Measurements from ENCODE around the gene ZNF280B. TPM values are rescaled to one million over a fixed set of nuclear protein-coding genes. Genes with fewer than 3 reads are reported as not detected.

The ZNF280B gene
- total and polyA plus RNA-seq, 3 experiments from 2014 or later, result 2.9 to 3.2 (median 3.0) TPM

DNA sequence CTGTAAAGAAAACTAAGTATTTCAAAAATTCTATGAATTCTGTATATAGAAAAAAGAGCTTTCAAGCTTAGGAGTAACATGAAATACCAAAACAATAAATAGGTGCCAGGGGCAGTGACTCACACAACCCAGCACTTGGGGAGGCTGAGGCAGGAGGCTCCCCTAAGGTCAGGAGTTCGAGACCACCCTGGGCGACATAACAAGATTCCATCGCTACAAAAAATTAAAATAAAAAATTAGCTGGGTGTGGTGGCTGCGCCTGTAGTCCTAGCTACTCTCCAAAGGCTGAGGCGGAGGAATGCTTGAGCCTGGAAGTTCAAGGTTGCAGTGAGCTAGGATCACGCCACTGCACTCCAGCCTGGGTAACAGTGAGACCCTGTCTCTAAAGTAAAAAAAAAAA, 21.5 kb downstream of the ZNF280B start:
- Mint-ChIP-seq H3K27me3 (no peaks in the 10 kb centered on the region), H3K4me3 (no peak overlapping the region), H3K4me1 (no peaks in the 10 kb centered on the region), H3K36me3 (peaks cover 5 to 40% (median 20%) of the 10 kb centered on the region in 3 donors), H3K9me3 (no peaks in the 10 kb centered on the region), H3K27ac (no peak overlapping the region)
- CTCF ChIA-PET, result no interaction called here
- DNase-seq, result no peak
- POLR2A ChIA-PET, result no interaction called here
- no peaks in the 10 kb centered on the region for H3K9me3 ChIP-seq (ENCODE audit: low read length)
- peaks cover 7% of the 10 kb centered on the region for H3K36me3 ChIP-seq (ENCODE audit: insufficient read depth, low read length)
- H3K27ac ChIP-seq (ENCODE audit: low read depth, low read length), result no peak overlapping the region
- no peaks in the 10 kb centered on the region for H3K27me3 ChIP-seq (ENCODE audit: insufficient read depth, low read length, poor library complexity, severe bottlenecking)
- H3K4me1 ChIP-seq (ENCODE audit: insufficient read depth, low read length), result no peaks in the 10 kb centered on the region
- no peak overlapping the region for H3K4me3 ChIP-seq (ENCODE audit: low read length)

DNA sequence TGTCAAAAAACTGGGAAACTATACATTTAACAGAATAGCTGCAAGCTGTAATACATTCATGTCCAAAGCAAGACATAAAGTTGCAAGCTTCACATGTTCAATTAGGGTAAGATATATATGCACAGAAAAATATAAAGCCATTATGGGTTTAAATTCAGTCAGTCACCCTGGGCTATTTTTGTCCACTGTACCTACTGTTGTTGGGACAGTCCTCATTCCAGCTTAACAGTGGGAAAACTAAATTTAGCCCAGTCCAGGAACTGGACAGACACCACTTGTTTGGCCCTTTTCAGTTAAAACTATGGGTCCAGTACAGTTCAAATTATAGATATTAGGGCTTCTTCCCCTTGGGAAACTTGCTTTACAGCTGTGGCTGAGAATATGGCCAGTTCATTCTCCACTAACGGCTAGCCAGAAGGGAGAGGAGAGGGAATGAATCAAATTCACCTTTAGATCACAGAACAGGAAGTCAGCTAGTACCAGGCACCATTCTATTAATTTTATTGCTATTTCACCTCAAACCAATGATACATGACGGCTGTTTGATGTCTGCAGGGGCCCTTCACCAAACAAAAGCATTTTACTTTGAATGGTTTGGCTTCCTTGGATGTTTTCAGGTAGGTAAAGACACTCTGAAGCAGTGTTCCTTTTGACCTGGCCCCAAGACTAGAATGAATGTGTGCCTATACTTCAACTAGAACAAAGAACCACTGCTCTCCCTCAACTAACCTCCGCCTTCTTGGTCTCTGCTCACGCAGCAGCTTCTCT, 22.2 kb downstream of the ZNF280B start:
- Histone ChIP-seq H3K4me1 (ENCODE audit: insufficient read depth, low read length) (no peaks in the 10 kb centered on the region), H3K27ac (ENCODE audit: low read depth, low read length) (no peak overlapping the region), H3K4me3 (ENCODE audit: low read length) (no peak overlapping the region), H3K36me3 (ENCODE audit: insufficient read depth, low read length) (peaks cover 7% of the 10 kb centered on the region), H3K27me3 (ENCODE audit: insufficient read depth, low read length, poor library complexity, severe bottlenecking) (no peaks in the 10 kb centered on the region), H3K9me3 (ENCODE audit: low read length) (no peaks in the 10 kb centered on the region)
- ChIA-PET CTCF (no interaction called here), POLR2A (no interaction called here)
- H3K4me1 Mint-ChIP-seq, result no peaks in the 10 kb centered on the region
- no peaks in the 10 kb centered on the region for H3K27me3 Mint-ChIP-seq
- DNase-seq, result no peak
- H3K36me3 Mint-ChIP-seq, result peaks cover 5 to 35% (median 20%) of the 10 kb centered on the region in 3 donors
- no peak overlapping the region for H3K4me3 Mint-ChIP-seq
- H3K27ac Mint-ChIP-seq, result peak overlapping the region in 1 of 8 donors; percentile 31
- no peaks in the 10 kb centered on the region for H3K9me3 Mint-ChIP-seq

DNA sequence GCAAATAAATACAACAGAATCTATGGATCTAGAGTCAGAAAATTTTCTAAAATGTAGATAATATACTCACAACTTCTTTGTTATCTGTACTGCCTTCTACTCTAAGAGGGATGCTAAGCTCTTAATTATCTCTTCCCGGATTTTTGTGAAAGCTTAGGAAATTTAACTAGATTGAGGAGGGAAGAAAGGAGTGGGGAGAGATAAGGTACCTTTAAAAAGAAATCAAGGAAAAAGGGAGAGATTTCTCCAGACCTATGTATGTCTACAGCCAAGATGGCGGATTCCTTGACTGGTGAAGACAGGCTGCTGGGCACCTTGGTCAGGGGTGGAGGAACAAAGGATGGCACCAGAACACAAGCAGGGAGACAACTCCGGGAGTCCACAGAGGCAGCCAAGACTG, 23.0 kb downstream of the ZNF280B start:
- H3K9me3 Mint-ChIP-seq, result no peaks in the 10 kb centered on the region
- no peaks in the 10 kb centered on the region for H3K4me1 Mint-ChIP-seq
- H3K4me3 Mint-ChIP-seq, result no peak overlapping the region
- no peaks in the 10 kb centered on the region for H3K27me3 ChIP-seq (ENCODE audit: insufficient read depth, low read length, poor library complexity, severe bottlenecking)
- no peak overlapping the region for H3K27ac Mint-ChIP-seq
- no peak for DNase-seq
- no peak overlapping the region for H3K4me3 ChIP-seq (ENCODE audit: low read length)
- peaks cover 7% of the 10 kb centered on the region for H3K36me3 ChIP-seq (ENCODE audit: insufficient read depth, low read length)
- no peaks in the 10 kb centered on the region for H3K27me3 Mint-ChIP-seq
- no peak overlapping the region for H3K27ac ChIP-seq (ENCODE audit: low read depth, low read length)
- ChIA-PET POLR2A (no interaction called here), CTCF (no interaction called here)
- no peaks in the 10 kb centered on the region for H3K4me1 ChIP-seq (ENCODE audit: insufficient read depth, low read length)
- H3K36me3 Mint-ChIP-seq, result peaks cover 5 to 30% (median 18%) of the 10 kb centered on the region in 3 donors
- no peaks in the 10 kb centered on the region for H3K9me3 ChIP-seq (ENCODE audit: low read length)

DNA sequence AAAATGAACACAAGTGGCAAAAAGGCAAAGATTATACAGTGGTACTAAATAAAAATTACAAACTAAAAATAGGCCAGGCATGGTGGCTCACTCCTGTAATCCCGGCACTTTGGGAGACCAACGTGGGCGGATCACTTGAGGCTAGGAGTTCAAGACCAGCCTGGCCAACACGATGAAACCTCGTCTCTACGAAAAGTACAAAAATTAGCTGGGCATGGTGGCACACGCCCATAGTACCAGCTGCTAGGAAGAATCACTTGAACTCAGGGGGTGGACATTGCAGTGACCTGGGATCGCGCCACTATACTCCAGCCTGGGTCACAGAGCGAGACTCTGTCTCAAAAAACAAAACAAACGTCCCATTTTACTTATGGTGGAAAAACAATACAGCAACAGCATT, 24.5 kb downstream of the ZNF280B start:
- POLR2A ChIA-PET, result no interaction called here

DNA sequence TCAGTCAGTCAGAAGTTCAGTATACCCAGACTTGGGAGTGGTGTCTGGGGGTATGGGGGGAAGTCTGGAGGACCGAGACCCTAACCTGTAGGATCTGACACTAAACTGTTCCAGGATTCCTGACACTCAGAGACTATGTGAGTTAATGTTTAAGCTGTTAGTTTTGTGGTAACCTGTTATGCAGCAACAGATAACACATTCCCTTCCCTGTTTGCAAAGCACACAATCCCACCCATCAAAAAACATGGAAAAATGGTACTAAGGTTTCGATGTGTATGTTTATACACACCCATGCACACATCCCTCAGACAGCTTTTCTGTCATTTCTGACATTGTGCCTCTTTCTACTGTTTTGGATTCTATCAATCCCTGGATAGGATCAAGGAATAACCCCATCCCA, 27.6 kb downstream of the ZNF280B start:
- H3K36me3 ChIP-seq (ENCODE audit: insufficient read depth, low read length), result no peaks in the 10 kb centered on the region
- peaks cover 0 to 5% (median 3%) of the 10 kb centered on the region in 3 donors for H3K36me3 Mint-ChIP-seq
- no peak overlapping the region for H3K27ac Mint-ChIP-seq
- no peaks in the 10 kb centered on the region for H3K27me3 ChIP-seq (ENCODE audit: insufficient read depth, low read length, poor library complexity, severe bottlenecking)
- DNase-seq, result no peak
- ChIA-PET CTCF (interaction anchor here (1.5 kb wide), 1 partner anchor 905 kb away, joined by 3 read pairs; no protein-coding TSS in a partner anchor), POLR2A (no interaction called here)
- no peaks in the 10 kb centered on the region for H3K4me1 Mint-ChIP-seq
- H3K4me3 ChIP-seq (ENCODE audit: low read length), result no peak overlapping the region
- no peaks in the 10 kb centered on the region for H3K4me1 ChIP-seq (ENCODE audit: insufficient read depth, low read length)
- H3K27ac ChIP-seq (ENCODE audit: low read depth, low read length), result no peak overlapping the region
- no peaks in the 10 kb centered on the region for H3K9me3 Mint-ChIP-seq
- H3K9me3 ChIP-seq (ENCODE audit: low read length), result no peaks in the 10 kb centered on the region
- no peak overlapping the region for H3K4me3 Mint-ChIP-seq
- peaks cover 0 to 1% of the 10 kb centered on the region in 2 donors for H3K27me3 Mint-ChIP-seq

More for the DNA sequence above, 24.5 kb downstream of the ZNF280B start:
- no peaks in the 10 kb centered on the region for H3K27me3 Mint-ChIP-seq
- no peaks in the 10 kb centered on the region for H3K4me1 Mint-ChIP-seq
- no peak overlapping the region for H3K4me3 Mint-ChIP-seq
- H3K4me3 ChIP-seq (ENCODE audit: low read length), result no peak overlapping the region
- no peaks in the 10 kb centered on the region for H3K27me3 ChIP-seq (ENCODE audit: insufficient read depth, low read length, poor library complexity, severe bottlenecking)
- CTCF ChIA-PET, result no interaction called here
- DNase-seq, result no peak
- H3K36me3 ChIP-seq (ENCODE audit: insufficient read depth, low read length), result peaks cover 7% of the 10 kb centered on the region
- no peak overlapping the region for H3K27ac ChIP-seq (ENCODE audit: low read depth, low read length)
- no peaks in the 10 kb centered on the region for H3K9me3 Mint-ChIP-seq
- H3K9me3 ChIP-seq (ENCODE audit: low read length), result no peaks in the 10 kb centered on the region
- no peaks in the 10 kb centered on the region for H3K4me1 ChIP-seq (ENCODE audit: insufficient read depth, low read length)
- H3K27ac Mint-ChIP-seq, result no peak overlapping the region
- peaks cover 5 to 24% (median 15%) of the 10 kb centered on the region in 3 donors for H3K36me3 Mint-ChIP-seq

DNA sequence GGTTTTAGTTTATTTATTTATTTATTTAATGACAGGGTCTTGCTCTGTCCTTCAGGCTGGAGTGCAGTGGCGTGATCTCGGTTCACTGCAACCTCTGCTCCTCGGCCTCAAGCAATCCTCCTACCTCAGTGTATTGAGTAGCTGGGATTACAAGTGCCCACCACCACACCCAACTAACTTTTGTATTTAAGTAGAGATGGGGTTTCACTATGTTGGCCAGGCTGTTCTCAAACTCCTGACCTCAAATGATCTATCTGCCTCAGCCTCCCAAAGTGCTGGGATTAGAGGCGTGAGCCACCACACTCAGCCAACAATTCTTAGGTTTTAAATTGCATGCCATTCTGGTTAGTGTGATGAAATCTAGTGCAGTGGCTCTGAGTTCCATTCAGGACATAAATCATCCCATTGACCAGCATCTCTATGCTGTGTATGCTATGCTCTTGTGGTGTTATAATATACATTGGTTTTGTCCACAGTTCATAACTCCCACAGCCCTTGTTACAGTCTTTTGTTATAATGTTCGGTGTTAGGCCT, 28.5 kb downstream of the ZNF280B start:
- H3K27me3 ChIP-seq (ENCODE audit: insufficient read depth, low read length, poor library complexity, severe bottlenecking), result no peaks in the 10 kb centered on the region
- H3K27me3 Mint-ChIP-seq, result peaks cover 0 to 1% of the 10 kb centered on the region in 2 donors
- no peaks in the 10 kb centered on the region for H3K4me1 ChIP-seq (ENCODE audit: insufficient read depth, low read length)
- no peaks in the 10 kb centered on the region for H3K9me3 Mint-ChIP-seq
- CTCF ChIA-PET, result interaction anchor here (1.5 kb wide), 1 partner anchor 906 kb away, joined by 3 read pairs; no protein-coding TSS in a partner anchor
- no peak overlapping the region for H3K4me3 Mint-ChIP-seq
- H3K27ac Mint-ChIP-seq, result no peak overlapping the region
- DNase-seq, result no peak
- peaks cover 0 to 1% (median 1%) of the 10 kb centered on the region in 3 donors for H3K36me3 Mint-ChIP-seq
- no peak overlapping the region for H3K27ac ChIP-seq (ENCODE audit: low read depth, low read length)
- no peaks in the 10 kb centered on the region for H3K36me3 ChIP-seq (ENCODE audit: insufficient read depth, low read length)
- no peak overlapping the region for H3K4me3 ChIP-seq (ENCODE audit: low read length)
- no peaks in the 10 kb centered on the region for H3K9me3 ChIP-seq (ENCODE audit: low read length)
- POLR2A ChIA-PET, result no interaction called here
- H3K4me1 Mint-ChIP-seq, result no peaks in the 10 kb centered on the region

DNA sequence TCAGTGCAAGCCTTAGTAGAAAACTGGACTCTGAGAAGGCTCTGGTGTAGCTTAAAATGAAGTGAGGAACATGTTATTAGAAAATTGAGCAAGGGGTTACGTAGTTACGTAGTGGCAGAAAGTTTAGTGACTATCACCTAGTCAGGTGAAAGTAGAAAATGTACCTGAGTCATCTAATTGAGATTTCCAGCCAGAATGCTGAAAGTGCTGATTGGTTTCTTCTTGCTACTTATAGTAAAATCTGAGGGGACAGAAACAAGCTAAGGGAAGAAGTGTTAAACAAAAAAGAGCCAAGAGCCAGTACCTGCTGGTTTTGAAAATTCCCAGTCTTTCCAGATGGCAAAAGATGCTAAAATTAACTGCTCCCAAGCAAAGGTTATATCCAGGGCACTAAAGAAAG, 29.4 kb downstream of the ZNF280B start:
- H3K9me3 ChIP-seq (ENCODE audit: low read length), result no peaks in the 10 kb centered on the region
- Mint-ChIP-seq H3K9me3 (no peaks in the 10 kb centered on the region), H3K4me1 (no peaks in the 10 kb centered on the region), H3K36me3 (no peaks in the 10 kb centered on the region), H3K27ac (no peak overlapping the region), H3K4me3 (no peak overlapping the region), H3K27me3 (peaks cover 3 to 6% of the 10 kb centered on the region in 2 donors)
- DNase-seq, result no peak
- H3K4me1 ChIP-seq (ENCODE audit: insufficient read depth, low read length), result no peaks in the 10 kb centered on the region
- no peaks in the 10 kb centered on the region for H3K27me3 ChIP-seq (ENCODE audit: insufficient read depth, low read length, poor library complexity, severe bottlenecking)
- no peaks in the 10 kb centered on the region for H3K36me3 ChIP-seq (ENCODE audit: insufficient read depth, low read length)
- H3K27ac ChIP-seq (ENCODE audit: low read depth, low read length), result no peak overlapping the region
- H3K4me3 ChIP-seq (ENCODE audit: low read length), result no peak overlapping the region
- POLR2A ChIA-PET, result no interaction called here
- CTCF ChIA-PET, result no interaction called here

DNA sequence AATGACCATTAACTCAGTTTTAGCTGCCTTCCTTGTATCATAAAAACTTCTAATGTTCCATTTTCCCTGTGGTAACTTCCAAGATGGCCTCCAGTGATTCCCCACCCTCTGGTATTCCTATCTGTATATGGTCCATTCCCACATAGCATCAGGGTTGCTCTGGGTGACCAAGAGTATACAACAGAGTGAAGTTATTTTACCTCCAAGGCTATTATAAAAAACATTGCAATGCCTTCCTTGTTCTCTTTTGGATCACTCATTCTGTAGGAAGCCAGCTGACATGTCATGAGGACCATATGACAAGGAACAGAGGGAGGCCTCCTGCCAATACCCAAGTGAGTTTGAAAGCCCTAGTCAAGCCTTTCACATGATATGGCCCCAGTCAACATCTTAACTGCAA, 30.1 kb downstream of the ZNF280B start:
- H3K27me3 Mint-ChIP-seq, result peaks cover 3 to 6% of the 10 kb centered on the region in 2 donors
- H3K9me3 Mint-ChIP-seq, result no peaks in the 10 kb centered on the region
- H3K4me1 Mint-ChIP-seq, result no peaks in the 10 kb centered on the region
- POLR2A ChIA-PET, result no interaction called here
- no peaks in the 10 kb centered on the region for H3K4me1 ChIP-seq (ENCODE audit: insufficient read depth, low read length)
- H3K36me3 Mint-ChIP-seq, result no peaks in the 10 kb centered on the region
- no peaks in the 10 kb centered on the region for H3K36me3 ChIP-seq (ENCODE audit: insufficient read depth, low read length)
- CTCF ChIA-PET, result no interaction called here
- H3K27me3 ChIP-seq (ENCODE audit: insufficient read depth, low read length, poor library complexity, severe bottlenecking), result no peaks in the 10 kb centered on the region
- H3K4me3 Mint-ChIP-seq, result no peak overlapping the region
- H3K27ac ChIP-seq (ENCODE audit: low read depth, low read length), result no peak overlapping the region
- H3K4me3 ChIP-seq (ENCODE audit: low read length), result no peak overlapping the region
- H3K9me3 ChIP-seq (ENCODE audit: low read length), result no peaks in the 10 kb centered on the region
- H3K27ac Mint-ChIP-seq, result peak overlapping the region in 1 of 8 donors; percentile 42
- no peak for DNase-seq

Measured in CD8-positive, alpha-beta memory T cell (primary cell).